K562 (cell line): ENCODE data around the gene FUCA2. TPM values are rescaled to one million over a fixed set of nuclear protein-coding genes. Genes with fewer than 3 reads are reported as not detected.

Experiments used
- EP300 ChIP-seq: IDR thresholded peaks from 2 replicates; pipeline ENCODE4 v1.6.1; 2012; ENCODE audit warnings: low read length, improper control_type of control experiment
- GABPA ChIP-seq: fragments of 200-800 bp; sonication (Bioruptor generic); conservative IDR thresholded peaks from 2 replicates; pipeline ENCODE4 v1.6.1; 2016; ENCODE audit warnings: low read depth, missing genetic modification characterization, missing compliant biosample characterization
- HIVEP1 ChIP-seq: fragments of 250-450 bp; sonication (Bioruptor Pico); IDR thresholded peaks from 2 replicates; pipeline ENCODE4 v1.4.0; 2020; ENCODE audit warnings: mild to moderate bottlenecking
- KAT2B ChIP-seq: IDR thresholded peaks from one replicate; pipeline ENCODE4 v1.6.1; 2012; ENCODE audit warnings: low read depth, mild to moderate bottlenecking, control low read depth, inconsistent platforms, low read length, moderate library complexity
- NFIC ChIP-seq: fragments of 450-650 bp; IDR thresholded peaks from 2 replicates; pipeline ENCODE4 v1.6.1; 2017; ENCODE audit warnings: mild to moderate bottlenecking, inconsistent platforms
- RBBP5 ChIP-seq: fragments of 200-600 bp; sonication (generic); IDR thresholded peaks from 2 replicates; pipeline ENCODE4 v1.6.1; 2012; ENCODE audit warnings: borderline replicate concordance, mild to moderate bottlenecking, low read length, control low read depth, inconsistent platforms; ENCODE audit not compliant: insufficient read depth, poor library complexity, severe bottlenecking
- TAF15 ChIP-seq: fragments of 200-400 bp; formaldehyde crosslinking; IDR thresholded peaks from 2 replicates; pipeline ENCODE4 v1.6.1; 2017; ENCODE audit warnings: mild to moderate bottlenecking, low read depth, low read length, moderate library complexity
- ZNF778 ChIP-seq: fragments of 450-650 bp; formaldehyde crosslinking; IDR thresholded peaks from 2 replicates; pipeline ENCODE4 v1.4.0; 2020; ENCODE audit warnings: mild to moderate bottlenecking, moderate library complexity
- polyA plus RNA-seq, 8 experiments: library from polyadenylated mRNA; depleted of rRNA in 4 of 8; stranded (reverse) in 5 of 8; unstranded in 3 of 8; fragments of >200 nt; fragmentation: Nextera tagmentation in 2 of 8; fragmentation: Illumina TruSeq in 1 of 8; extraction: Ambion mirVana in 2 of 8; extraction: Trizol in 1 of 8; gene quantifications; 2 replicates each; pipeline versions ENCODE4 v1.2.1 to v1.2.3, GENCODE V29; 2011 to 2014; ENCODE audit warnings: inconsistent platforms in 1 of 8, missing spikeins in 1 of 8
- total RNA-seq, 7 experiments: library from RNA; depleted of rRNA in 6 of 7; stranded (reverse); fragments of >200 nt in 6 of 7; fragmentation: Illumina TruSeq in 2 of 7; extraction: Trizol in 2 of 7; gene quantifications; 2 replicates each; pipeline versions ENCODE4 v1.2.1 to v1.2.3, GENCODE V29; 2011 to 2021; ENCODE audit warnings: low replicate concordance in 1 of 7
- TF ChIP-seq, protein P1 (sequence below), 2 experiments: fragments of 450-650 bp in 1 of 2; IDR thresholded peaks; 2 replicates each; pipeline ENCODE4 v1.6.1; 2011 to 2017; ENCODE audit warnings: low read depth in 2 of 2, antibody characterized with exemption in 1 of 2, borderline replicate concordance in 1 of 2, low read length in 1 of 2, mild to moderate bottlenecking in 1 of 2, mixed read lengths in 1 of 2; ENCODE audit not compliant: control insufficient read depth in 1 of 2
- TF ChIP-seq, protein P2 (sequence below): fragments of 250-450 bp; sonication (Bioruptor Pico); IDR thresholded peaks from 2 replicates; pipeline ENCODE4 v1.8.0; 2022; ENCODE audit warnings: moderate library complexity, mild to moderate bottlenecking, inconsistent platforms
- TF ChIP-seq, protein P3 (sequence below): fragments of 250-450 bp; sonication (Bioruptor Pico); IDR thresholded peaks from 2 replicates; pipeline ENCODE4 v1.8.0; 2021; ENCODE audit warnings: borderline replicate concordance, mild to moderate bottlenecking, moderate library complexity; ENCODE audit not compliant: poor library complexity, severe bottlenecking
- TF ChIP-seq, protein P4 (sequence below): fragments of 250-450 bp; sonication (Bioruptor Pico); IDR thresholded peaks from 2 replicates; pipeline ENCODE4 v1.5.0; 2022; ENCODE audit warnings: mild to moderate bottlenecking
- TF ChIP-seq, protein P5 (sequence below): fragments of 150-350 bp; IDR thresholded peaks from 2 replicates; pipeline ENCODE4 v1.6.1; 2014; ENCODE audit warnings: low read depth, mild to moderate bottlenecking, low read length, borderline replicate concordance

FUCA2 gene
- total and polyA plus RNA-seq, 9 of the 15 experiments (the other 6 are each of a cell fraction or from before 2014, with no cell fraction given): 20.6 to 112 (median 79.3) TPM

DNA sequence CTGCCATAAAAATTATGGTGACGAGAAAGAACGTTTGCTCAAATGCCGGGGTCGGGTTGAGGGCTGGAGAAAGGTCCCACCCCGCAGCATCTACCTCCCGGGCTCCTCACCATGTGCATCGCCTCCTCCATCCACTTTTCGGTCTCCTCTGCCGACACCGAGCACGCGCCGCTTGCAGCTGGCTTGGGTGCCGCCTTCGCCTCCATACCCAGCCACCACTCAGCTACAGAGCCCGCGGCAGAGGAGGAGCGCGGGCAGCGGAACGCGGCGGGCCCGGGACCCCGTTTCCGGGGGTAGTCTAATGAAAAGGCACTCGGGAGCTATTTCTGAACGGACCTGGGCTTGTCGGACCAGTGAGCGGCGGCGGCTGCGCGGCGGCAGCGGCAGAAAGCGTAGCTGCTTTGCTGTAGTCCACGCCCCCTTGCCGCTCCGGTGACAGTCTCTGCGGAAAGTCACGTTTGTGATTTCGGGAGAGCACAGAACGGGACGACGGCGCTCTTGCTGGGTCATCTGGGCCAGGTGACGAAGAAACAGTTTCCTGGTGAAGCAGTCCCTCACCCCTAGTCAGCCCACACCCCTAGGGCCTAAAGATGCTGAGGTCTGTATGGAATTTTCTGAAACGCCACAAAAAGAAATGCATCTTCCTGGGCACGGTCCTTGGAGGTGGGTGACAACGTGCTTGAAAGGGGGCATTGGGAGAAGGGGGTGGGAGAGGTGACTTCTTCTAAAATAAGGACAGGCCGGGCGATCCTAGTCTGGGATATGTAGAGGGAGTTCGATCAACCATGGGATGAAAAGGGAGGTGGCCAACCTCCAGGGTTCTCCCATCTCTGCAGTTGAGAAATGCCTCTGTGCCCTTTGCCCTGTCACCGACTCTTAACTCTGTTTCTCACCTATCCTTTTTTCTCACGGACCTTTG, 60.8 kb downstream of the FUCA2 start, which contains the start of the genes ADAT2 and PEX3 (continued):
- peak; percentile 3; the same call in 1 of the 2 replicates for TF ChIP-seq HIVEP1 (CRISPR knock-in tag)
- no peak for TF ChIP-seq ZNF778 (CRISPR knock-in tag)
- TF ChIP-seq, protein P1, sequence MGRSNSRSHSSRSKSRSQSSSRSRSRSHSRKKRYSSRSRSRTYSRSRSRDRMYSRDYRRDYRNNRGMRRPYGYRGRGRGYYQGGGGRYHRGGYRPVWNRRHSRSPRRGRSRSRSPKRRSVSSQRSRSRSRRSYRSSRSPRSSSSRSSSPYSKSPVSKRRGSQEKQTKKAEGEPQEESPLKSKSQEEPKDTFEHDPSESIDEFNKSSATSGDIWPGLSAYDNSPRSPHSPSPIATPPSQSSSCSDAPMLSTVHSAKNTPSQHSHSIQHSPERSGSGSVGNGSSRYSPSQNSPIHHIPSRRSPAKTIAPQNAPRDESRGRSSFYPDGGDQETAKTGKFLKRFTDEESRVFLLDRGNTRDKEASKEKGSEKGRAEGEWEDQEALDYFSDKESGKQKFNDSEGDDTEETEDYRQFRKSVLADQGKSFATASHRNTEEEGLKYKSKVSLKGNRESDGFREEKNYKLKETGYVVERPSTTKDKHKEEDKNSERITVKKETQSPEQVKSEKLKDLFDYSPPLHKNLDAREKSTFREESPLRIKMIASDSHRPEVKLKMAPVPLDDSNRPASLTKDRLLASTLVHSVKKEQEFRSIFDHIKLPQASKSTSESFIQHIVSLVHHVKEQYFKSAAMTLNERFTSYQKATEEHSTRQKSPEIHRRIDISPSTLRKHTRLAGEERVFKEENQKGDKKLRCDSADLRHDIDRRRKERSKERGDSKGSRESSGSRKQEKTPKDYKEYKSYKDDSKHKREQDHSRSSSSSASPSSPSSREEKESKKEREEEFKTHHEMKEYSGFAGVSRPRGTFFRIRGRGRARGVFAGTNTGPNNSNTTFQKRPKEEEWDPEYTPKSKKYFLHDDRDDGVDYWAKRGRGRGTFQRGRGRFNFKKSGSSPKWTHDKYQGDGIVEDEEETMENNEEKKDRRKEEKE (IDR thresholded peaks at IDR 0.05; ENCODE audit: borderline replicate concordance in 1 of 2, control insufficient read depth in 1 of 2, low read depth in 2 of 2, low read length in 1 of 2): peak in 1 of 2 experiments; percentile 99; a peak in 2 of 4 replicates
- TF ChIP-seq KAT2B: no peak
- TF ChIP-seq RBBP5: peak; percentile 100
- TF ChIP-seq, protein P2, sequence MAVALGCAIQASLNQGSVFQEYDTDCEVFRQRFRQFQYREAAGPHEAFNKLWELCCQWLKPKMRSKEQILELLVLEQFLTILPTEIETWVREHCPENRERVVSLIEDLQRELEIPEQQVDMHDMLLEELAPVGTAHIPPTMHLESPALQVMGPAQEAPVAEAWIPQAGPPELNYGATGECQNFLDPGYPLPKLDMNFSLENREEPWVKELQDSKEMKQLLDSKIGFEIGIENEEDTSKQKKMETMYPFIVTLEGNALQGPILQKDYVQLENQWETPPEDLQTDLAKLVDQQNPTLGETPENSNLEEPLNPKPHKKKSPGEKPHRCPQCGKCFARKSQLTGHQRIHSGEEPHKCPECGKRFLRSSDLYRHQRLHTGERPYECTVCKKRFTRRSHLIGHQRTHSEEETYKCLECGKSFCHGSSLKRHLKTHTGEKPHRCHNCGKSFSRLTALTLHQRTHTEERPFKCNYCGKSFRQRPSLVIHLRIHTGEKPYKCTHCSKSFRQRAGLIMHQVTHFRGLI (CRISPR knock-in tag): no peak
- TF ChIP-seq, protein P3, sequence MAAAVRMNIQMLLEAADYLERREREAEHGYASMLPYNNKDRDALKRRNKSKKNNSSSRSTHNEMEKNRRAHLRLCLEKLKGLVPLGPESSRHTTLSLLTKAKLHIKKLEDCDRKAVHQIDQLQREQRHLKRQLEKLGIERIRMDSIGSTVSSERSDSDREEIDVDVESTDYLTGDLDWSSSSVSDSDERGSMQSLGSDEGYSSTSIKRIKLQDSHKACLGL: peak; percentile 44
- peak; percentile 95 for TF ChIP-seq GABPA (tag)
- no peak for TF ChIP-seq TAF15
- peak; percentile 3; the same call in 1 of the 2 replicates for TF ChIP-seq NFIC
- TF ChIP-seq EP300: peak; percentile 79
- TF ChIP-seq, protein P4, sequence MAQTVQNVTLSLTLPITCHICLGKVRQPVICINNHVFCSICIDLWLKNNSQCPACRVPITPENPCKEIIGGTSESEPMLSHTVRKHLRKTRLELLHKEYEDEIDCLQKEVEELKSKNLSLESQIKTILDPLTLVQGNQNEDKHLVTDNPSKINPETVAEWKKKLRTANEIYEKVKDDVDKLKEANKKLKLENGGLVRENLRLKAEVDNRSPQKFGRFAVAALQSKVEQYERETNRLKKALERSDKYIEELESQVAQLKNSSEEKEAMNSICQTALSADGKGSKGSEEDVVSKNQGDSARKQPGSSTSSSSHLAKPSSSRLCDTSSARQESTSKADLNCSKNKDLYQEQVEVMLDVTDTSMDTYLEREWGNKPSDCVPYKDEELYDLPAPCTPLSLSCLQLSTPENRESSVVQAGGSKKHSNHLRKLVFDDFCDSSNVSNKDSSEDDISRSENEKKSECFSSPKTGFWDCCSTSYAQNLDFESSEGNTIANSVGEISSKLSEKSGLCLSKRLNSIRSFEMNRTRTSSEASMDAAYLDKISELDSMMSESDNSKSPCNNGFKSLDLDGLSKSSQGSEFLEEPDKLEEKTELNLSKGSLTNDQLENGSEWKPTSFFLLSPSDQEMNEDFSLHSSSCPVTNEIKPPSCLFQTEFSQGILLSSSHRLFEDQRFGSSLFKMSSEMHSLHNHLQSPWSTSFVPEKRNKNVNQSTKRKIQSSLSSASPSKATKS (CRISPR knock-in tag): no peak
- TF ChIP-seq, protein P5, sequence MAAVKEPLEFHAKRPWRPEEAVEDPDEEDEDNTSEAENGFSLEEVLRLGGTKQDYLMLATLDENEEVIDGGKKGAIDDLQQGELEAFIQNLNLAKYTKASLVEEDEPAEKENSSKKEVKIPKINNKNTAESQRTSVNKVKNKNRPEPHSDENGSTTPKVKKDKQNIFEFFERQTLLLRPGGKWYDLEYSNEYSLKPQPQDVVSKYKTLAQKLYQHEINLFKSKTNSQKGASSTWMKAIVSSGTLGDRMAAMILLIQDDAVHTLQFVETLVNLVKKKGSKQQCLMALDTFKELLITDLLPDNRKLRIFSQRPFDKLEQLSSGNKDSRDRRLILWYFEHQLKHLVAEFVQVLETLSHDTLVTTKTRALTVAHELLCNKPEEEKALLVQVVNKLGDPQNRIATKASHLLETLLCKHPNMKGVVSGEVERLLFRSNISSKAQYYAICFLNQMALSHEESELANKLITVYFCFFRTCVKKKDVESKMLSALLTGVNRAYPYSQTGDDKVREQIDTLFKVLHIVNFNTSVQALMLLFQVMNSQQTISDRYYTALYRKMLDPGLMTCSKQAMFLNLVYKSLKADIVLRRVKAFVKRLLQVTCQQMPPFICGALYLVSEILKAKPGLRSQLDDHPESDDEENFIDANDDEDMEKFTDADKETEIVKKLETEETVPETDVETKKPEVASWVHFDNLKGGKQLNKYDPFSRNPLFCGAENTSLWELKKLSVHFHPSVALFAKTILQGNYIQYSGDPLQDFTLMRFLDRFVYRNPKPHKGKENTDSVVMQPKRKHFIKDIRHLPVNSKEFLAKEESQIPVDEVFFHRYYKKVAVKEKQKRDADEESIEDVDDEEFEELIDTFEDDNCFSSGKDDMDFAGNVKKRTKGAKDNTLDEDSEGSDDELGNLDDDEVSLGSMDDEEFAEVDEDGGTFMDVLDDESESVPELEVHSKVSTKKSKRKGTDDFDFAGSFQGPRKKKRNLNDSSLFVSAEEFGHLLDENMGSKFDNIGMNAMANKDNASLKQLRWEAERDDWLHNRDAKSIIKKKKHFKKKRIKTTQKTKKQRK: peak; percentile 26; the same call in 1 of the 2 replicates
